ENCODE results near the gene EFCAB5.

Gene EFCAB5

DNA sequence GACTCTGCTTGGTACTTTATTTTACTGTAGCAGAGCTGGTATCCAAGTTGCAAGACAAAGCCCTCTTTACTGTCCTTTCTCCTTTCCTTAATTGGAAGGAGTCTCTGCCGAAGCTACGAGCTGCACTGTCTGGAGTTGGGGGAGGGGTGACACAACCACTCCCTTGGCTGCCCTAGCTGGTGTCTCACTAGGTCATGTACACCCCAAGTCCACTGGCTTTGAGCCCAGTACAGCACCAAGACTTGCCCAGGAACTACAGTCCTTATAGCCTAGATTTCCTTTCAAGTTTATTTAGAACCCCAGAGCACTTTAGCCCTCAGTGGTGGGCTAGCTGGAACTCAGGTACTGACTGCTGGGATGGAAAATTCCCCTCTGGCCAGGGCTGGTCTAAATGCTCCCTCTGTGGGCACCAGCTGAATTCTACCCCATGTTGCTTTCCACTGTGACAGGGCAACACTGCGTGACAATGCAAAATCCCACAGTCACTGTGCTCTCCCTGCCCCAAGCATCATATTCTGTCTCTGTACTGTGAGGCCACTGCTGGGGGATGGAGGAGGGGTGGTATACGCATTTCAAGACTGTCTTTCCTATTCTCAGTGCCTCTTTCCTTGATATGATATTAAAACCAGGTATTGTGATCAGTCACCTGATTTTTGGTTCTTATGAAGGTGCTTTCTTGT, 18.4 kb downstream of the EFCAB5 start:
- TF ChIP-seq, protein P1, sequence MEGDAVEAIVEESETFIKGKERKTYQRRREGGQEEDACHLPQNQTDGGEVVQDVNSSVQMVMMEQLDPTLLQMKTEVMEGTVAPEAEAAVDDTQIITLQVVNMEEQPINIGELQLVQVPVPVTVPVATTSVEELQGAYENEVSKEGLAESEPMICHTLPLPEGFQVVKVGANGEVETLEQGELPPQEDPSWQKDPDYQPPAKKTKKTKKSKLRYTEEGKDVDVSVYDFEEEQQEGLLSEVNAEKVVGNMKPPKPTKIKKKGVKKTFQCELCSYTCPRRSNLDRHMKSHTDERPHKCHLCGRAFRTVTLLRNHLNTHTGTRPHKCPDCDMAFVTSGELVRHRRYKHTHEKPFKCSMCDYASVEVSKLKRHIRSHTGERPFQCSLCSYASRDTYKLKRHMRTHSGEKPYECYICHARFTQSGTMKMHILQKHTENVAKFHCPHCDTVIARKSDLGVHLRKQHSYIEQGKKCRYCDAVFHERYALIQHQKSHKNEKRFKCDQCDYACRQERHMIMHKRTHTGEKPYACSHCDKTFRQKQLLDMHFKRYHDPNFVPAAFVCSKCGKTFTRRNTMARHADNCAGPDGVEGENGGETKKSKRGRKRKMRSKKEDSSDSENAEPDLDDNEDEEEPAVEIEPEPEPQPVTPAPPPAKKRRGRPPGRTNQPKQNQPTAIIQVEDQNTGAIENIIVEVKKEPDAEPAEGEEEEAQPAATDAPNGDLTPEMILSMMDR (IDR thresholded peaks at IDR 0.05; ENCODE audit: low read depth, low read length): no peak
- Histone ChIP-seq H3K9me3 (ENCODE audit: severe bottlenecking) (no peaks in the 10 kb centered on the region), H3K27ac (no peak overlapping the region), H3K27me3 (ENCODE audit: insufficient read depth, low read depth, severe bottlenecking) (no peaks in the 10 kb centered on the region), H3K4me3 (ENCODE audit: low read depth, low read length) (no peak overlapping the region), H3K36me3 (no peaks in the 10 kb centered on the region)
- no peak for DNase-seq

DNA sequence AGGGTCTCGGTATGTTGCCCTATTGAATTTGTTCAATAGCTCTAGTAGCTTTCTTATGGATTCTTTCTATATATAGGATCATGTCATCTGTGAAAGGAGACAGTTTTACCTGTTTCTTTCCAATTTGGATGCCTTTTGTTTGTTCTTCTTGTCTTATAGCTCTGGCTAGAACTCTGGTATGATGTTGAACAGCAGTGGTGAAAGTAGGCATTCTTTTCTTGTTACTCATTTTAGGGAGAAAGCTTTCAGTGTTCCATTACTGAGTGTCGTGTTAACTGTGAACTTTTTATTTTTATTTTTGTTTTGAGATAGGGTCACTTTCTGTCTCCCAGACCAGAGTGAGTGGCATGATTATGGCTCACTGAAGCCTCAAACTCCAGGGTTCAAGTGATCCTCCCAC, 21.2 kb downstream of the EFCAB5 start:
- TF ChIP-seq, protein P1 (IDR thresholded peaks at IDR 0.05; ENCODE audit: low read depth, low read length): no peak
- DNase-seq: no peak
- H3K9me3 ChIP-seq (ENCODE audit: severe bottlenecking): no peaks in the 10 kb centered on the region
- no peak overlapping the region for H3K27ac ChIP-seq
- no peak overlapping the region for H3K4me3 ChIP-seq (ENCODE audit: low read depth, low read length)
- no peaks in the 10 kb centered on the region for H3K27me3 ChIP-seq (ENCODE audit: insufficient read depth, low read depth, severe bottlenecking)
- H3K36me3 ChIP-seq: no peaks in the 10 kb centered on the region

DNA sequence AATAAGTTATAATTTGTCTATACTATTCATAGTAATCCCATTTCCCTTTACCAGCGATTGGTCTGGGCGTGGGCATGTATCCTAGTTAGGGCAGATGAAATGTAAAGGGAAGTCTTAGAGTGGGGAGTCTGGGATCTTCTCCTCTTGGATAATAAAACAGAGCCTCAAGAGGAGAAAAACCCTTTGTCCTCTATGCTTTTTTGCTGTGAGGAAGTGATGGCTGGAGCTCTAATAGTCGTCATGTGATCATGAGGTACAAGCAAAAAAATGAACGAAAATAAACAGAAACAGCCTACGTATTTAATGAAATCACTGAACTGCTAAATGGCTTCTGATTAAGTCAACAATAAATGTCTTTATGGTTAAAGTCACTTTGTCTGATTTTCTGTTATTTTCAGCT, 26.8 kb downstream of the EFCAB5 start:
- TF ChIP-seq, protein P1 (IDR thresholded peaks at IDR 0.05; ENCODE audit: low read depth, low read length): no peak
- H3K36me3 ChIP-seq: no peaks in the 10 kb centered on the region
- DNase-seq: no peak
- no peaks in the 10 kb centered on the region for H3K9me3 ChIP-seq (ENCODE audit: severe bottlenecking)
- no peak overlapping the region for H3K27ac ChIP-seq
- no peaks in the 10 kb centered on the region for H3K27me3 ChIP-seq (ENCODE audit: insufficient read depth, low read depth, severe bottlenecking)
- no peak overlapping the region for H3K4me3 ChIP-seq (ENCODE audit: low read depth, low read length)

DNA sequence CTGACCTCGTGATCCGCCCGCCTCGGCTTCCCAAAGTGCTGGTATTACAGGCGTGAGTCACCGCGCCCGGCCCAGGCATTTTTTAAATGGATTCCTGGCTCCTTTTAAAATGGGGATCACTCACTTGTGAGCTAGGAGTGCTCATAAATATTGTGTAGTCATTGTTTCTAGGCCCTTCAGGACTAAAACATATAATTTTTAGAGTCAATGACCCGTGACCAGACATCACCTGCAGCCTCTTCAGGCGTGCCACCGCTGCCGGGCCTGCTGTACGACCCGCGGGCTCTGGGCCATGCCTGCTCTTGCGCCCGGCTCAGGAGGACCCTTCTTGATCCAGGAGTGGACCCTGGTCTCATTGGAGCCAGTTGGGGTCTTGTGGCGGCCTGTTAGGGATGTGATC, 30.8 kb downstream of the EFCAB5 start:
- Histone ChIP-seq H3K27me3 (ENCODE audit: insufficient read depth, low read depth, severe bottlenecking) (no peaks in the 10 kb centered on the region), H3K4me3 (ENCODE audit: low read depth, low read length) (no peak overlapping the region), H3K27ac (no peak overlapping the region), H3K9me3 (ENCODE audit: severe bottlenecking) (no peaks in the 10 kb centered on the region), H3K36me3 (no peaks in the 10 kb centered on the region)
- TF ChIP-seq, protein P1 (IDR thresholded peaks at IDR 0.05; ENCODE audit: low read depth, low read length): no peak
- DNase-seq: no peak

DNA sequence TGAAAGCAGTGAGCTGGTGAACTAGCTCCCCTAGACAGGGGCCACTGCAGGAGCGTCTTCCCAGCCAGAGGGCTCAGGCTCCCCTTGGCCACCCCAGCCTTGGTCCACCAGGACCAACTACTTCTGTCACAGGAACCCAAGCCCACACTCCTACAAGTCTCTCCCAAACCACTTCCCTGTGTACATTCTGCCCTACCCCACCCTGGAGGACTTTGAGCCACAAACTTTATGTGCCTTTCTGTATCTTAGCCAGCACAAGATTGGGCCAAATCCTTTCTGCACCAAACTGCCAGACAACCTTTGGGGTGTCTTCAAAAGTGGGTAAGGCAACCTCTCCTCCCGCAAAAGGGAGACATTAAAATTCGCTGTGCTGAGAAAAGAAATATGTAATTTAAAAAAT, 31.6 kb downstream of the EFCAB5 start:
- no peak overlapping the region for H3K4me3 ChIP-seq (ENCODE audit: low read depth, low read length)
- H3K9me3 ChIP-seq (ENCODE audit: severe bottlenecking): no peaks in the 10 kb centered on the region
- no peak overlapping the region for H3K27ac ChIP-seq
- H3K36me3 ChIP-seq: no peaks in the 10 kb centered on the region
- TF ChIP-seq, protein P1 (IDR thresholded peaks at IDR 0.05; ENCODE audit: low read depth, low read length): no peak
- no peak for DNase-seq
- H3K27me3 ChIP-seq (ENCODE audit: insufficient read depth, low read depth, severe bottlenecking): no peaks in the 10 kb centered on the region

DNA sequence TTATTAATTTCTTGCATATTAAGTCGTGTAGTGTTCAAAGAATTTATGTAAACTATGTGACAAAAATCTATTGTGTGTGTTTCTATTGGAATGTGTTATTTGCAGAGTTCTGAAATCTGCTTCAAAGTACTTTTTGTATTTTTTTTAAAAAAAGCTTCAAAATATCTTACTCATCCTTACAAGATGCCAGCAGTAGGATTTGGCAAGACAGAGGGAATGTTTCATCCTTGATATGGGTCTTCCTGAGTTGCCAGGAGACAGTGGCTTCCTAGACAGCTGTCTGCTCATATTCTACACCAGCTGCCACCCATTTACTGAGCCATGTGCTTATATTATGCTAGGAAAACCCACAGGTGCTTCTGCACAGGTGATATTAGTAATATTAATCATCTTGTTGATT, 36.4 kb downstream of the EFCAB5 start:
- TF ChIP-seq, protein P1 (IDR thresholded peaks at IDR 0.05; ENCODE audit: low read depth, low read length): no peak
- DNase-seq: no peak
- Histone ChIP-seq H3K36me3 (no peaks in the 10 kb centered on the region), H3K4me3 (ENCODE audit: low read depth, low read length) (no peak overlapping the region), H3K27me3 (ENCODE audit: insufficient read depth, low read depth, severe bottlenecking) (no peaks in the 10 kb centered on the region), H3K27ac (no peak overlapping the region), H3K9me3 (ENCODE audit: severe bottlenecking) (no peaks in the 10 kb centered on the region)

Measured in WERI-Rb-1 (cell line).